GM11168 (cell line): ENCODE results near the gene OPRM1.

Source experiments
- in situ Hi-C: fragments of 300-500 bp; cut with MboI; formaldehyde crosslinking; loops from one replicate; pipeline ENCODE4 v1.12.0; 2022; ENCODE audit warnings: low sequenced_read_pairs; ENCODE audit not compliant: unreplicated experiment

OPRM1 gene

DNA sequence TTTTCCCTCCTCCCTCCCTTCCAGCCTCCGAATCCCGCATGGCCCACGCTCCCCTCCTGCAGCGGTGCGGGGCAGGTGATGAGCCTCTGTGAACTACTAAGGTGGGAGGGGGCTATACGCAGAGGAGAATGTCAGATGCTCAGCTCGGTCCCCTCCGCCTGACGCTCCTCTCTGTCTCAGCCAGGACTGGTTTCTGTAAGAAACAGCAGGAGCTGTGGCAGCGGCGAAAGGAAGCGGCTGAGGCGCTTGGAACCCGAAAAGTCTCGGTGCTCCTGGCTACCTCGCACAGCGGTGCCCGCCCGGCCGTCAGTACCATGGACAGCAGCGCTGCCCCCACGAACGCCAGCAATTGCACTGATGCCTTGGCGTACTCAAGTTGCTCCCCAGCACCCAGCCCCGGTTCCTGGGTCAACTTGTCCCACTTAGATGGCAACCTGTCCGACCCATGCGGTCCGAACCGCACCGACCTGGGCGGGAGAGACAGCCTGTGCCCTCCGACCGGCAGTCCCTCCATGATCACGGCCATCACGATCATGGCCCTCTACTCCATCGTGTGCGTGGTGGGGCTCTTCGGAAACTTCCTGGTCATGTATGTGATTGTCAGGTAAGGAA is at the start of gene OPRM1:
OPRM1 (plus strand) TSS at position 10 of the 612 bp plus-strand sequence; CDS start at position 315, 305 bp downstream.
- in situ Hi-C loops = no loop called here

DNA sequence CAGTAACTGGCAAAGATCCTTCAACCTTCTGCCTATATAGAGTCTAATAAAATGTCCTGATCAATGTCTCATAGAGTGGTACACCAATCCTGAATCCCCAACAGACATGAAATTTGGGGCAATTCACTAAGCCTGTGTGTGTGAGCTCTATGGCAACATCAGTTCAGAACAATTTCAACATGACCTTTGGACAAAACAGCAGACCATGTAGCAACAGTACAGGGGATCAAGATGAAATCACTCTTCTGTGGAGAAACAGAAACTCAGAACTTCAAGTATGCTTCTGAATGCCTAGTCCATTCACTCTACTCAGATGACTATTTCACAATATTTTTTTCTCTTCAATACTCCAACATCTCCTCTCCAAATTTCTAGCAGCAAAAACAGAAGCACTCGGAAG is 49.1 kb upstream of the OPRM1 start:
- in situ Hi-C loops = no loop called here

- in situ Hi-C loops = no loop called here
Observed at GRCh38 chr6:153994004-153994403, 45.0 kb upstream of the OPRM1 start.

- in situ Hi-C loops = no loop called here
Observed at GRCh38 chr6:153994811-153995210, 44.2 kb upstream of the OPRM1 start.

DNA sequence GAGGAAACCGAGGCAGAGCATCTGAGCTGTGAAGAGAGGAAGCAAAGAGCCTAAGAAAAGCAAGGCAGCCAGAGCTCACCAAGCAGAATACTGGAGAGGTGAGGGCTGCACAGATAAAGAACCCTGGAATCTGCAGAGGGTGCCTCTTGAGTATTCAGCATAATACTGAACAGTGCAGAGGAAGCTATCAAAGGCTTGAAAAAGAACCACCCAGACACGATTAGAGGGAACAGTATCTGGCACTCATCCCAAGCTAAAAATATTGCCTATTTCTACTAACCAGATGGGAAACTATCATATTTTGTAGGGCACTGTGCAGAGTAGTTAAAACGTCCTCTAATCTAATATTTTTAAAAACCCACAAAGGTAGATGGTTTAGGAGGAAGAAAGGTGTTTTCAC is 41.8 kb upstream of the OPRM1 start:
- in situ Hi-C loops = no loop called here

DNA sequence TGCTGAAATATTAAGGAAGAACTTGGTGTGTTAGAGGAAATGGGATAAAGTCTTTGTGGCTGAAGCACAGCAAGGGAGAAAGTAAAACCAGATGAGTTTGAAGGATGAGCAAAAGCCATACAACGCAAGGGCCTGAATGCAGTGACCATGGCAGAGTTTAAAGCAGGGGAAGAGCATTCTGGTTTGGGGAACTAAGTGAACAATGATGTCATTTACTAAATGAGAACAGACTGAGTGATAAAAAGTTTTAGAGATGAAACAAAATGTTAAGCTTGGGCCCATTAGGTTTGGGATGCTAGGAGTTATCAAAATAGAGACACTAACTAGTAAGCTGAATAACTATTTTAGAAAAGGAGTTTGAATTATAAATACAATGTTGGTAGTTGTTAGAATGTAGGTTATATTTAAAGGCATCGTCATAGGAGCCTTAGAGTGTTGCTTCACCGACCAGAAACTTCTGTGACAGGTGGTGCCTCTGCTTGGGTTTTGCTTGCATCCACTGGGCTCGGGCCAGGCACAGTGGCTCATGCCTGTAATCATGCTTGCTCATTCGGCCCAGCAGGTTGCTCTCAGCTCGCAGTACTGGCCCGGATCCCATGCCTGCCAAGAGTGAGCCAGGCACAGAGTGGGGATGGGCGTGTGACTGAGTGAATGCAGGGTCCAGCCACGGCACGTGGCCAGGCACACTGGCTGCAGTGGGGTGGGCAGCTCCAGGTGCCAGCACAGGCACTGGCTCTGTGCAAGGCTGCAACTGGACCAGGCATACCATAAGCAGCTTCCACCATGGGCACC is 37.4 kb upstream of the OPRM1 start:
- in situ Hi-C loops = no loop called here

DNA sequence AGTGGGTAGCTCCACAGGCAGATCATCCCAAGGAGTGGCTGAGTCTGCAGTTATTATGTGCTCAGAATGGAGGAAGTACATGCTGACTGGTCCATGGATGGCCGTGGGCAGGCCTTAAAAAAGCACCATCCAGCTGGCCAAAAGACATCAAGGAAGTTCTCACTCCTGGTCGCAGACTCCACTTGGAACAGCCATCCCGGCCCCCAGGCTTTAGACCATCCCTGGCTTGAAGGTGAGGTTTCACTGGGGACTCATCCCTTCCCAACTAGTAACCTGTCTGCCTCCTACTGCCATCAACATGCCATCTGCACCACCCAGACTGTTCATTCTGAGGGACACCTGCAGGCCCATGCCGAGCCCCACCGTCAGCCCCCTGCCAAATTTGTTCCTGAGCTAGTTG is 36.1 kb upstream of the OPRM1 start:
- in situ Hi-C loops = no loop called here

- in situ Hi-C loops = no loop called here
Observed at GRCh38 chr6:154010371-154010770, 28.7 kb upstream of the OPRM1 start.

DNA sequence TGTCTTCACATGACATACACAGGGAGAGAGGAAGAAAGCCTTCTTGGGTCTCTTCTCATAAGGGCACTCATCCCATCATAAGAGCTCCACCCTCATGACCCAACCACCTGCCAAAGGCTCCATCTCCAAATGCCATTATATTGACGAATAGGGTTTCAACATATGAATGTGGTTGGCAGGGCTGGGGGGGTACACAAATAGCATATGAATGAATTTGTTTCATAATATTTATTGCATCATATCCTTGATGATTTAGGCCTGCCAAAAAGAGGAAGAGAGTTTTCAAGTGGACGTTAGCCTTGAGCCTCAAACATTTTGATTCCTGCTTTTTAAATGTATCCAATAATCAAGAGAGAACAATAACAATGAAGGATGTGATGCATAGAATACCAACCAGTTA is 26.2 kb upstream of the OPRM1 start:
- in situ Hi-C loops = no loop called here

- in situ Hi-C loops = no loop called here
Observed at GRCh38 chr6:154017786-154018185, 21.3 kb upstream of the OPRM1 start.

- in situ Hi-C loops = no loop called here
Observed at GRCh38 chr6:154030646-154031045, 8.4 kb upstream of the OPRM1 start.

DNA sequence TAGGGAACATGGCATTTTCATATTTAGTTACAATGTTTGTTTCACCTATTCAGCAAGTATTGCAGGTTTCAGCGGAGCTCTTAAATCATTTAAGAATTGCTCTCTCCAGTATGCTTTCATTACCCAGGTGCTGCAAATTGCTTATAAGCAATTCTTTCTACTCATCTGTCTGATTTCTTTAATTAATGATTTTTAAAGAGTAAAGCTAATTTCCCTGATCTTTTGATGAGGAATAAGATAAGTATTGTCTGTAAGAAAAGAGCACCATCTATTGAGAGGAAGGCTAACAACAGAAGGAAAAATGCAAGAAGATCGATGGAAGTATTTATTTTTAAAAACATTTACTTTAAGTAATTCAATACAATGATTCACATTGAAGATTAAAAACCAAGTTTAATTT is 2.0 kb downstream of the OPRM1 start:
- in situ Hi-C loops = no loop called here

GRCh38 chr6:154053141-154053540 is 14.1 kb downstream of the OPRM1 start:
- in situ Hi-C loops = no loop called here

DNA sequence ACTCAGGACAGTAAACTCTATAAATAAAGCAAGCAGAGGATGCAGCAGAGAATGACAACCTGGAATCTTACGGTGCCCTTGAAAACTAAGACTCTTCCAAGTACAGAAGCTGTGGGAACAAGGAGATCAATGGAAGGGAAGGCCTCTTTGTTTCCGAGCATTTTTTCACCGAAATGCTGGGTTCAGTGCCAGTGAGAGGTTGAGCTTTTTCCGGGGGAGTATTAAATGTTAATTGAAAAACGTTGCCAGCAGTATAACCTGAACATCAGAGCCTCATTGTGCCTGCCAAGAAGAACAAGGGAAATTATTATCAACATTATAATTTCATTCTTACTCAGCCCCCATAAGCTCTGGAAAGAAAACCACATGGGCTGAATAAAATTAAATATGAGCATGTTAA is 17.5 kb downstream of the OPRM1 start:
- in situ Hi-C loops = no loop called here

DNA sequence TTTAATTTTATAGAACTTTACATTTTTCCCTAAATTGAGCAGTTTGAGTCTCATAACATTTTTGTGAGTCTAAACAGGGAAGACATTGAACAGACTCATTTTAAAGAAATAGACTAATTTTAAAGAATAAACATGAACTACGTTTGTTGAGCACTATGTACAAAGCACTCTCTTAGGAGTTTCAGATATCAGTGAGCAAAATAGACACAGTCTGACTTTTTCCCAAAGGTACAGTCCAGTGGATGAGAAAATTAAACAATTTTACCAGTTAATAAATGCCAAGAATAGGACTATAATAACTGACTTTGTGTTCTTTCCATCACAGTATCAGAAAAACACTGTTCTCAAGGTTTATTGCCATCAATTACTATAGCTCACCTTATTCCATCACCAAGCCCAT is 18.1 kb downstream of the OPRM1 start:
- in situ Hi-C loops = no loop called here

- in situ Hi-C loops = no loop called here
Observed at GRCh38 chr6:154058963-154059680, 20.1 kb downstream of the OPRM1 start.

- in situ Hi-C loops = no loop called here
Observed at GRCh38 chr6:154060076-154060475, 21.0 kb downstream of the OPRM1 start.

DNA sequence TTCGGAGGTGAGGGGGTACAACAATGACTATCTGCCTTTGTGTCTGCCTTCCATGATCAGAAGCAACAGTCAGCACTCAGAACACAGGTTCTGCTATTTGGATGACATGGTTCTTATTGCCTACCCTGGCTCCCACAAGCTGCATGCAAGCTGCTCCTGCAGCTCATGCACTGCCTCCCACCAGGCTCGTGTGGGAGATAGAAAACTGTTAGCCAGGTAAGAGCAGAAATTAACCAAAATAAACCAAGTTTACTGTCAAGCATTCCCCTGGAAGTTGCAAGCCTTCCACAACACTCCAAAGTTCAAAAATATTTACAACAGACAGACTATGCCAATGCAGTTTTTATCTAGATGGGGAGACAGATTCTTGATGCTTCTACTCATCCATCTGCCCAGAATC is 31.0 kb downstream of the OPRM1 start:
- in situ Hi-C loops = no loop called here

DNA sequence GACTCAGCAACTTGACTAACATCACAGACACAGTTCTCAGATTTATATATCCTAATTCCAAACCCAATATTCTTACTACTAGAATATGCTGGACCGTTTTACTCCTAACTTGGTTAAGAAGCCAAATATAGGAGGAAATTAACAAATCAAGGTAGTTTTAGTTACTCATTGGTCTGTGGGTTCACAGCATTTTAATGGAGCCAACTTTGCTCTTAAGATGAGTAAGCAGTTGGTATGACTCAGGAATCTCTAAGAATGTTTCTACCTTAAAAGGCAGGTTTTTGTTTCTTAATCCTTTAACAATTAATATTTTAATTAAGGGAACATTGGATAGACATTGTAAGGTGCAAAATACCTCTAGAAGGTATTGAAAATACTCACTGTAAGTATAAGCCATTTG is 31.6 kb downstream of the OPRM1 start:
- in situ Hi-C loops = no loop called here

GRCh38 chr6:154071236-154071635 is 32.2 kb downstream of the OPRM1 start:
- in situ Hi-C loops = no loop called here

GRCh38 chr6:154071711-154072110 is 32.7 kb downstream of the OPRM1 start:
- in situ Hi-C loops = no loop called here
